Muscle of leg (tissue), 11 donors: Measurements from ENCODE around the gene FKBP6. TPM values are rescaled to one million over a fixed set of nuclear protein-coding genes. Genes with fewer than 3 reads are reported as not detected.
"Not testable (repeated sequence)": the region's sequence is repeated elsewhere in the genome, so short reads cannot be mapped to it uniquely, and the experiment has no call there.

Experiments
- DNase-seq: peaks from one replicate; pipeline ENCODE4 v3.0.0; 2013
- H3K27ac ChIP-seq: one replicate; pipeline ENCODE4 v1.5.1; 2013; ENCODE audit warnings: mild to moderate bottlenecking, low read length, control low read depth
- H3K27me3 ChIP-seq: one replicate; pipeline ENCODE4 v1.6.1; 2013; ENCODE audit warnings: low read length; ENCODE audit not compliant: control insufficient read depth, insufficient read depth
- H3K36me3 ChIP-seq: one replicate; pipeline ENCODE4 v1.6.1; 2013; ENCODE audit warnings: low read length; ENCODE audit not compliant: control insufficient read depth, insufficient read depth
- H3K4me1 ChIP-seq: one replicate; pipeline ENCODE4 v1.6.1; 2013; ENCODE audit warnings: low read length; ENCODE audit not compliant: control insufficient read depth, insufficient read depth
- H3K4me3 ChIP-seq: one replicate; pipeline ENCODE4 v1.5.1; 2013; ENCODE audit warnings: low read length, control low read depth
- H3K9me3 ChIP-seq: replicated peaks from 2 replicates; pipeline ENCODE4 v1.6.1; 2013; ENCODE audit warnings: low read depth, low read length; ENCODE audit not compliant: control insufficient read depth
- WGBS: methylation state at CpG from one replicate; pipeline ENCODE4 v1.1.5; 2013; ENCODE audit warnings: missing lambda C conversion rate; ENCODE audit not compliant: insufficient coverage; 5-methylcytosine and 5-hydroxymethylcytosine counted together
- polyA plus RNA-seq, 8 donors: library from polyadenylated mRNA; unstranded; fragments of 120-200 nt; gene quantifications; one replicate each; pipeline versions ENCODE4 v1.2.1 to v1.2.3, GENCODE V29; 2013; ENCODE audit warnings: inconsistent platforms in 1 of 8, low replicate concordance in 1 of 8; ENCODE audit not compliant: insufficient read length in 8 of 8, insufficient read depth in 1 of 8
- total RNA-seq: library from RNA; stranded (reverse); fragments of 120-200 nt; gene quantifications from one replicate; pipeline ENCODE4 v1.2.4, GENCODE V29; 2013

Gene FKBP6
- total and polyA plus RNA-seq, 9 donors: 0.20 to 0.57 (median 0.28) TPM; not detected in 3

GRCh38 chr7:73366990-73367389 lies 39.0 kb downstream of the FKBP6 start:
- no peak overlapping the region for H3K27ac ChIP-seq
- H3K4me1 ChIP-seq: peaks cover 12% of the 10 kb centered on the region
- no peaks in the 10 kb centered on the region for H3K36me3 ChIP-seq
- H3K4me3 ChIP-seq: no peak overlapping the region
- 49% methylated on average over 12 of the region's 12 CpGs for WGBS
- no peaks in the 10 kb centered on the region for H3K9me3 ChIP-seq
- DNase-seq: no peak
- peaks cover 2% of the 10 kb centered on the region for H3K27me3 ChIP-seq

- no peaks in the 10 kb centered on the region for H3K9me3 ChIP-seq
- no peak overlapping the region for H3K27ac ChIP-seq
- H3K4me3 ChIP-seq: no peak overlapping the region
- H3K27me3 ChIP-seq: no peaks in the 10 kb centered on the region
- no peaks in the 10 kb centered on the region for H3K36me3 ChIP-seq
- DNase-seq: no peak
- WGBS: 82% methylated on average over 10 of the region's 11 CpGs
- H3K4me1 ChIP-seq: peaks cover 12% of the 10 kb centered on the region
These were observed 41.0 kb downstream of the FKBP6 start for GRCh38 chr7:73369009-73369408.

GRCh38 chr7:73369622-73370021 lies 41.7 kb downstream of the FKBP6 start:
- Histone ChIP-seq H3K4me3 (no peak overlapping the region), H3K4me1 (peaks cover 6% of the 10 kb centered on the region), H3K27me3 (no peaks in the 10 kb centered on the region), H3K36me3 (no peaks in the 10 kb centered on the region), H3K27ac (no peak overlapping the region), H3K9me3 (no peaks in the 10 kb centered on the region)
- no peak for DNase-seq
- 64% methylated on average over 3 of the region's 9 CpGs for WGBS

GRCh38 chr7:73373741-73374140 lies 45.8 kb downstream of the FKBP6 start:
- Histone ChIP-seq H3K27me3 (peaks cover 19% of the 10 kb centered on the region), H3K27ac (no peak overlapping the region), H3K4me3 (no peak overlapping the region), H3K36me3 (no peaks in the 10 kb centered on the region), H3K4me1 (no peaks in the 10 kb centered on the region), H3K9me3 (no peaks in the 10 kb centered on the region)
- no peak for DNase-seq
- 83% methylated on average over 13 of the region's 13 CpGs for WGBS

GRCh38 chr7:73376262-73376661 lies 48.3 kb downstream of the FKBP6 start:
- not testable (repeated sequence) for H3K4me1 ChIP-seq, H3K9me3 ChIP-seq, DNase-seq, H3K36me3 ChIP-seq, H3K4me3 ChIP-seq, H3K27ac ChIP-seq
- peaks cover 27% of the 10 kb centered on the region for H3K27me3 ChIP-seq
- WGBS: 68% methylated on average over 2 of the region's 4 CpGs

GRCh38 chr7:73376671-73377412 lies 48.9 kb downstream of the FKBP6 start:
- no peak overlapping the region for H3K27ac ChIP-seq
- no peak for DNase-seq
- peaks cover 27% of the 10 kb centered on the region for H3K27me3 ChIP-seq
- H3K9me3 ChIP-seq: no peaks in the 10 kb centered on the region
- H3K4me1 ChIP-seq: no peaks in the 10 kb centered on the region
- H3K36me3 ChIP-seq: no peaks in the 10 kb centered on the region
- WGBS: 74% methylated on average over 9 of the region's 20 CpGs
- H3K4me3 ChIP-seq: no peak overlapping the region

GRCh38 chr7:73377413-73378200 lies 49.6 kb downstream of the FKBP6 start:
- not testable (repeated sequence) for H3K4me1 ChIP-seq, H3K36me3 ChIP-seq, DNase-seq, H3K9me3 ChIP-seq, H3K27ac ChIP-seq, H3K4me3 ChIP-seq
- WGBS: 6% methylated on average over 30 of the region's 68 CpGs
- H3K27me3 ChIP-seq: peaks cover 27% of the 10 kb centered on the region

- Histone ChIP-seq H3K9me3 (peaks cover 8% of the 10 kb centered on the region), H3K27ac (no peak overlapping the region), H3K27me3 (peaks cover 14% of the 10 kb centered on the region), H3K36me3 (no peaks in the 10 kb centered on the region), H3K4me3 (no peak overlapping the region), H3K4me1 (no peaks in the 10 kb centered on the region)
- 81% methylated on average over 3 of the region's 4 CpGs for WGBS
- no peak for DNase-seq
These were observed 55.1 kb downstream of the FKBP6 start for GRCh38 chr7:73382934-73383503.

- Histone ChIP-seq H3K9me3 (peaks cover 15% of the 10 kb centered on the region), H3K27ac (no peak overlapping the region), H3K27me3 (no peaks in the 10 kb centered on the region), H3K36me3 (no peaks in the 10 kb centered on the region), H3K4me1 (no peaks in the 10 kb centered on the region), H3K4me3 (no peak overlapping the region)
- WGBS: no CpG with 5 or more reads among the region's 2 CpGs
- DNase-seq: no peak
These were observed 59.4 kb downstream of the FKBP6 start for GRCh38 chr7:73387221-73387828.

- DNase-seq: no peak
- no peak overlapping the region for H3K4me3 ChIP-seq
These were observed 60.0 kb downstream of the FKBP6 start for GRCh38 chr7:73387908-73388414.

More at GRCh38 chr7:73387908-73388414, 60.0 kb downstream of the FKBP6 start:
- WGBS: no CpG with 5 or more reads among the region's 4 CpGs
- Histone ChIP-seq H3K36me3 (no peaks in the 10 kb centered on the region), H3K27me3 (no peaks in the 10 kb centered on the region), H3K4me1 (no peaks in the 10 kb centered on the region), H3K27ac (no peak overlapping the region), H3K9me3 (peaks cover 15% of the 10 kb centered on the region)
